GM10847 (cell line): Measurements from ENCODE around the gene NHSL2.

Source experiments
- POLR2A ChIP-seq: IDR thresholded peaks from 2 replicates; pipeline ENCODE4 v1.6.1; 2011; ENCODE audit not compliant: insufficient read length; ENCODE audit errors: extremely low read depth

NHSL2 gene

GRCh38 chrX:72094894-72095293, 184.2 kb downstream of the NHSL2 start:
- no peak for TF ChIP-seq POLR2A

DNA sequence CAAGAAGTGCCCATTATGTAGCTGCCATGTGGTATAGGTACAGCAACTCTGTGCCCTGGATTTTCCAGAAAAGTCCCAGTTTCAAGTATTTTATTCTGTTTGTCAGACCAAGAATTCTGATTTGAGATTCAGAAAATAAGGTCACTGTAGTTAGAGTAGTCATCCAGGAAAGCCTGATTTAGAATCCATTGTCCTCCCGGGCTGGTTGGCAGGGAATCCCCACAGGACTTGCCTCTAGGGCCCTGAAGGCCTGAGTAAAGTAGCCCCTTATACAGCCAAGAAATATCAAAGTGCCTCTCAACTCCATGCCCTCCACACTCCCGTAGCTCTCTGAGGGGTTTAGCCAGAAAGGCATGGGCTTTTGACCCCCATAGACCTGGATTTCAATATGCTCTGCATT, 184.7 kb downstream of the NHSL2 start:
- TF ChIP-seq POLR2A: no peak

DNA sequence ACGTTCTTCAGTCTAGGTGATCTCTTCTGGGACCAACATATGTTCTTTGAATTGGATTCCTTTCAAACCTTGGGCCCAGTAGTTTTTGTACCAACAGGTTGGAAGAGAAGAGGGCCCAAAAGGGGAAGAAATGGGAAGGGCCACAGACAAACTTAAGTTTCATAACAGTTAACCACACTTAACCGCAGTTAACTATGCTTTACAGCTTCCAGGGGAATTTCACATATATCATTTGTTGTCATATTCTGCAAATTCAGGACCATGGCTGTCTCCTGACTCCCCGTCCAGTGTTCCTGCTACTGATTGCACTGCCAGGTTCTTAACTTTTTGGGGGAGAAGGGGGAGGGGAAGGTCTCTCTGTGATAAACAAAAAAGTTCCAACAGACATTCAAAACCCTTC, 186.5 kb downstream of the NHSL2 start:
- no peak for TF ChIP-seq POLR2A

DNA sequence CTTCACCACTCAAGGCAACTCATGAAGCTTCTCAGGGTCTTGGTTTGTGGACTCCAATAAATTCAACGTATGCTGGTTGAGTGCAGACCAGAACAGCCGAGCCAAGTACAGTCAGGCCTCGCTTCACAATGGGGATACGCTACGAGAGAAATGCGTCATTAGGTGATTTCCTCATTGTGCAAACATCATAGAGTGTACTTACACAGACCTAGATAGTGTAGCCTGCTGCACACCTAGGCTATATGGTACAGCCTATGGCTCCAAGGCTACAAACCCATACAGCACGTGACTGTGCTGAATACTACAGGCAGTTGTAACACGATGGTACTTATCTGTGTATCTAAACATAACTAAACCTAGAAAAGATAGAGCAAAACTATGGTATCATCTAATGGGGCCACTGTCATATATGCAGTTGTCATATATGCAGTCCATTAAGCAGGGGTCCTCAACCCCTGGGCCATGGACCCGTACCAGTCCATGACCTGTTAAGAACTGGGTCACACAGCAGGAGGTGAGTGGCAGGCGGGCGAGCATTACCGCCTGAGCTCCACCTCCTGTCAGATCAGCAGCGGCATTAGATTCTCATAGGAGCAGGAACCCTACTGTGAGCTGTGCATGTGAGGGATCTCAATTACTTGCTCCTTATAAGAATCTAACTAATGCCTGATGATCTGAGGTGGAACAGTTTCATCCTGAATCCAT, 189.6 kb downstream of the NHSL2 start:
- no peak for TF ChIP-seq POLR2A

DNA sequence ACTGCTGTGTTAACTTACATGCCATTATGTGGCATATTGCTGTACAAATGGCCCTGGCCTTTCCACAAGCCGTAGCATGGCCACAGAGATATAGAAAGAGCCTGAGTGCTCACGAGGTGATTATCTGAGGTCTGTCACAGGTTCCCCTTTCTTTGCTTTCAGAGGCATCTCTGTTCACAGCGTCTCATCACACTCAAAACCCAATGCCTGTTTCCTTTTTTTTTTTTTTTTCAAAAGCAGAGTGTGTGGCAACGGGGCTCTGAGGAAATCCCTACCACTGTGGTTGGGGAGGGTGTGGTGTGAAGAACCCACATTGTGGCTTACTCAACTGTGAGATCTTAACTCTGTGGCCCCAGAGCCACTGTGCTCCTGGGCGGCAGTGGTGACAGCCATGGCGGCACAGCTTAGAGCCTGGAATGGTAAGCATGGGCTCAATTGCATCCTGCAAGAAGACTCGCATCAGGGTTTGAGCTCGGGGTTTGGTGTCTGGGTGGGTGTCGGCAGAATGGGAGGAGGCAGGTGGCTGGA, 190.2 kb downstream of the NHSL2 start:
- TF ChIP-seq POLR2A: no peak

DNA sequence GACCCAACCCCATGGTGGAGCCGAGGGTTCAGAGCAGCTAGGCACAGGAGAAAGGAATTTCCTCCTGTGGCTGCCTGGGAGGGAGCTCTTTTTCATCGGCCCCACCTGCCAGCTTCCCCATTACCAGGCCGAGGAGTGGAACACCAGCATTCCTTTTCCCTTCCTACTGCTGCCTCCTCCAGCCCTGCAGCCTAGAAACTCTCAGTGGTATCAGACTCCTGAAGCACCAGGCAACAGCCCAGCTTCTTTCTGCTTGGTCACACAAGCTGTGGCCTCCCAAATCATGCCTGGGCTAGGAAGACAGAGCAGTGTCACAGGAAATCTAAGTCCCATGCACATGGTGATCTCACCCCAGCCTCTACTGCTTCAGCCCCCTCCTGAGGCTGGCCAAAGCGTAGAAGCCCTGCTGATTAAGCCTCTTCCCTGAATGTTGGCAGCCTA, 191.0 kb downstream of the NHSL2 start:
- no peak for TF ChIP-seq POLR2A

DNA sequence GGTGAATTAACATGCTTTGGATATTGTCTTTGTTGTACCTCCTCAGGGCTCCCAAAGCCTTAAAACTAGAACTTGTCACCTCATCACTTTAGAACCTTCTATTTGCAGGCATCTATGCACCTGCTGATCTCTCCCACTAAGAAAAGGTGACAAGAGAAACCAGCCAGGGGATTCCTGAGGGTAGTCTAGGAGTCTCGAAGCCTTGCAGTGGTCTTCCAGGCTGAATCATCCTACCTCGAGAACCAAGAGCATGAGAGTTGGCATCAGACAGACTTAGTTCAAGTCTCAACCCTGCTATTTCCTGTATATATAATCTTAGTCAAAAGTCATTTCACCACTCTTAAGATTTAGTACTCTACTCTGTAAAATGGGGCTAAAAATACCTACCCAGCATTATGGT, 191.5 kb downstream of the NHSL2 start:
- TF ChIP-seq POLR2A: no peak

DNA sequence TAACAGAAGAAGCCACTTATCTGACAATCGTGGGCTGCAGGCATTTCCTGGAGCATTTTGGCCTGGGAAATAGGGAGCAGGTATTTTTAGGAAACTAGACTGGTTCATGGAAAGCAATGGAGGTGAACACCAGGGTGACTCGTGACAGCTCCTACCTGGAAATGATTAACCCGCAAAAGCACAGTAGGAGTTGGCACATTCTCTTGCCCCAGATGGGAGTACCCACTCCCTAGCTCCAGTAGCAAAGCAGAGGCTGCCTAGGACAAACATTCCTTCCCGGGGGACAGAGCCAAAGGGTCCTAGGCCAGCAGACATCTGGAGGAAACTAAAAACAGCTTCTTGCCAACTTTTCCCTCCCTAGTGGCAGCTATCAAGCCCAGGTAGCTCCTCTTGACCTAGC, 192.1 kb downstream of the NHSL2 start:
- TF ChIP-seq POLR2A: no peak

- TF ChIP-seq POLR2A: no peak
These were observed 194.8 kb downstream of the NHSL2 start for GRCh38 chrX:72105436-72105835.

DNA sequence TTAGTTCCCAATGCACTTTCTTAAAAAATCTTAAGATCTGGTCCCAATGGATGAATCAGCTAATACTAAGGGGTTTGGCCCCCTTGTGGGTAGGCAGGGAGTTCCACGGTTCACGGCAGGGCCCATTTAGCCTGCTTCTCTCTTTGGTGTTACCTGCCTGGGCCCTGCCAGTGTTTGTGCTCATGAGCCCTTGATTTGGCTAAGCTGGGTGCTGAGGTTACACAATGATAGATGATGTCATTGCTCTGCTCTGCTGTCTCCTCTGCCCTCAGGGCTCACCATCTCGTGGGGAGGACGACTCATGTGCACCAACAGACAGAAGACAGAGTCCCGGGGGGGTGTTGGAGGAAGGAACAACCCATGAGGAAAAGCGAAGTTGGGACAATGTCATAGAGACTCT, 196.7 kb downstream of the NHSL2 start:
- no peak for TF ChIP-seq POLR2A

GRCh38 chrX:72107841-72108595, 197.4 kb downstream of the NHSL2 start:
- TF ChIP-seq POLR2A: no peak

DNA sequence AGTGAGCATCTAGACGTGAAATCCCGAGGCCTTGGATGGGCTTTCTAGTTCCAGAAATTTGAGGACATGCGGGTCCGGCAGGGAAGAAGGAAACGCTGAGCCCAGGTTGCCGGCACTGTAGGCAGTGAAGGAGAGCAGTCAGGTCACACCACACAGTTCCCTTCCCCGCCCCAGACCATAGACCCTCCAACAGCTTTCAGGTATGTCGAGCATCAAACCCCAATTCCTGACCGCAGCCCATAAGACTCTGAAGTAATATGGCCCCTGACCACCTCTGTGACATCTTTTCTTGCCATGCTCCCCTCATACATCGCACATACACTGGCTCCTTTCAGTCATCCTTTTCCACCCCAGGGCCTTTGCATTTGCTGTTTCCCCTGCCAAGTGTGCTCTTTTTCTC, 198.0 kb downstream of the NHSL2 start:
- TF ChIP-seq POLR2A: no peak

- no peak for TF ChIP-seq POLR2A
These were observed 199.6 kb downstream of the NHSL2 start for GRCh38 chrX:72110051-72110875.

- TF ChIP-seq POLR2A: no peak
These were observed 200.4 kb downstream of the NHSL2 start for GRCh38 chrX:72110876-72111708.

- TF ChIP-seq POLR2A: no peak
These were observed 202.8 kb downstream of the NHSL2 start for GRCh38 chrX:72113461-72113860.

DNA sequence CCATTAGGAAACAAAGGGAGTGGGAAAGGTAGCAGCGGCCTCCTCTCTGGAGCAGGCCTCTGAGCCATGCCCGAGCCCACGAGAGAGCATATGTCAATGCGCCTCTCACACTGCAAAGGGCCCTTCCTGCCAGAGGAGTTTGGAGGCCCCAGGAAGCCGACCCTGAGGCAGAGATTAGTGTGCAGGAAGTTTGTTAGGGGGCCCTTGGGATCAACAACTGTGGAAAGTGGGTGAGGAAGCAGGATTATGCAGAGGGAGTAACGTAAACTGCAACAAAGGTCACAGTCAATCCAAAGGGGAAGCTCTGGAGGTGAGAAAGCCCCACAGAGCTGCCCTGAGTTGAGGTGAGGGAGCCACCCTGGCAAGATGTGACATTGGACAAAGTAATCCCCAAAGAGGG, 203.7 kb downstream of the NHSL2 start:
- no peak for TF ChIP-seq POLR2A
